Myocyte (in vitro differentiated cells): ENCODE measurements around the gene LDLRAD4. TPM values are rescaled to one million over a fixed set of nuclear protein-coding genes. Genes with fewer than 3 reads are reported as not detected.

Experiments used
- DNase-seq: peaks from one replicate; pipeline ENCODE4 v3.0.0-alpha.2; 2012; ENCODE audit warnings: low read depth
- total RNA-seq: library from RNA; depleted of rRNA; stranded (reverse); fragments of >200 nt; gene quantifications from 2 replicates; pipeline ENCODE4 v1.2.3, GENCODE V29; 2014

LDLRAD4 gene
- total RNA-seq, 1 donor from 2014 or later = 1.7 TPM

GRCh38 chr18:13399511-13399910 lies 181.0 kb downstream of the LDLRAD4 start:
- DNase-seq = no peak

- DNase-seq = no peak
These were observed 182.2 kb downstream of the LDLRAD4 start for GRCh38 chr18:13400636-13401315.

GRCh38 chr18:13401404-13401803 lies 182.8 kb downstream of the LDLRAD4 start:
- DNase-seq = no peak

GRCh38 chr18:13401826-13402225 lies 183.3 kb downstream of the LDLRAD4 start:
- no peak for DNase-seq

GRCh38 chr18:13403786-13404549 lies 185.4 kb downstream of the LDLRAD4 start:
- DNase-seq = no peak

- DNase-seq = no peak
These were observed 186.9 kb downstream of the LDLRAD4 start for GRCh38 chr18:13405305-13406038.

- DNase-seq = no peak
These were observed 187.6 kb downstream of the LDLRAD4 start for GRCh38 chr18:13406049-13406615.

- no peak for DNase-seq
These were observed 188.2 kb downstream of the LDLRAD4 start for GRCh38 chr18:13406736-13407135.

GRCh38 chr18:13407484-13407883 lies 188.9 kb downstream of the LDLRAD4 start:
- DNase-seq = no peak

GRCh38 chr18:13409026-13409425 lies 190.5 kb downstream of the LDLRAD4 start:
- no peak for DNase-seq

GRCh38 chr18:13409997-13410396 lies 191.4 kb downstream of the LDLRAD4 start:
- DNase-seq = no peak

GRCh38 chr18:13410471-13410870 lies 191.9 kb downstream of the LDLRAD4 start:
- DNase-seq = no peak

- no peak for DNase-seq
These were observed 193.5 kb downstream of the LDLRAD4 start for GRCh38 chr18:13412017-13412416.

GRCh38 chr18:13412901-13413300 lies 194.3 kb downstream of the LDLRAD4 start:
- DNase-seq = no peak

GRCh38 chr18:13414102-13414501 lies 195.5 kb downstream of the LDLRAD4 start:
- DNase-seq = no peak

GRCh38 chr18:13414521-13414920 lies 196.0 kb downstream of the LDLRAD4 start:
- no peak for DNase-seq

- no peak for DNase-seq
These were observed 197.2 kb downstream of the LDLRAD4 start for GRCh38 chr18:13415736-13416135.

- DNase-seq = no peak
These were observed 197.6 kb downstream of the LDLRAD4 start for GRCh38 chr18:13416208-13416607.

GRCh38 chr18:13416848-13417247 lies 198.3 kb downstream of the LDLRAD4 start:
- no peak for DNase-seq

GRCh38 chr18:13418013-13418710 lies 199.6 kb downstream of the LDLRAD4 start:
- DNase-seq = no peak
